Smooth muscle cell (in vitro differentiated cells): ENCODE data around the gene RAB4B. TPM values are rescaled to one million over a fixed set of nuclear protein-coding genes. Genes with fewer than 3 reads are reported as not detected.

Experiments used
- DNase-seq: peaks from one replicate; lab custom pipeline; 2025; ENCODE audit not compliant: unreplicated experiment; lab: John Stamatoyannopoulos, UW
- H2AFZ ChIP-seq: fragments of 200-600 bp; sonication (generic); 2 replicates; pipeline ENCODE4 v1.6.0; 2016; ENCODE audit warnings: antibody characterized with exemption, low read depth, mild to moderate bottlenecking
- H3F3A ChIP-seq: fragments of 200-600 bp; sonication (generic); 2 replicates; pipeline ENCODE4 v1.6.0; 2017; ENCODE audit warnings: antibody characterized with exemption, low read depth
- H3K27ac ChIP-seq: fragments of 200-600 bp; sonication (generic); 2 replicates; pipeline ENCODE4 v1.5.1; 2016; ENCODE audit warnings: low read depth, mild to moderate bottlenecking
- H3K27me3 ChIP-seq: fragments of 200-600 bp; sonication (generic); 2 replicates; pipeline ENCODE4 v1.6.1; 2016; ENCODE audit warnings: low read depth, mild to moderate bottlenecking
- H3K36me3 ChIP-seq: fragments of 200-600 bp; sonication (generic); 2 replicates; pipeline ENCODE4 v1.5.1; 2016; ENCODE audit warnings: low read depth
- H3K4me1 ChIP-seq: fragments of 200-600 bp; sonication (generic); 2 replicates; pipeline ENCODE4 v1.5.1; 2016; ENCODE audit warnings: low read depth
- H3K4me2 ChIP-seq: fragments of 200-600 bp; sonication (generic); 2 replicates; pipeline ENCODE4 v1.6.0; 2016; ENCODE audit warnings: mild to moderate bottlenecking
- H3K4me3 ChIP-seq: fragments of 200-600 bp; sonication (generic); 2 replicates; pipeline ENCODE4 v1.5.1; 2016; ENCODE audit warnings: mild to moderate bottlenecking
- H3K79me2 ChIP-seq: fragments of 200-600 bp; sonication (generic); 2 replicates; pipeline ENCODE4 v1.6.0; 2016; ENCODE audit warnings: low read depth, mild to moderate bottlenecking
- H3K9ac ChIP-seq: fragments of 200-600 bp; sonication (generic); 2 replicates; pipeline ENCODE4 v1.6.0; 2016; ENCODE audit warnings: low read depth
- H3K9me3 ChIP-seq: fragments of 200-600 bp; sonication (generic); replicated peaks from 2 replicates; pipeline ENCODE4 v1.5.1; 2016; ENCODE audit warnings: low read depth
- H4K20me1 ChIP-seq: fragments of 200-600 bp; sonication (generic); 2 replicates; pipeline ENCODE4 v1.6.0; 2016; ENCODE audit warnings: low read depth
- WGBS: methylation state at CpG from one replicate; pipeline ENCODE4 v1.1.7; 2016; ENCODE audit warnings: low lambda C conversion rate; 5-methylcytosine and 5-hydroxymethylcytosine counted together
- polyA plus RNA-seq: library from polyadenylated mRNA; unstranded; fragments of >200 nt; fragmentation: Nextera tagmentation; extraction: Ambion mirVana; gene quantifications from 2 replicates; pipeline ENCODE4 v1.2.1, GENCODE V29; 2016
- total RNA-seq: library from RNA; depleted of rRNA; stranded (reverse); fragments of >200 nt; gene quantifications from 2 replicates; pipeline ENCODE4 v1.2.3, GENCODE V29; 2014
- TF ChIP-seq, protein P1 (sequence below): fragments of 200-600 bp; sonication (generic); IDR thresholded peaks from 2 replicates; pipeline ENCODE4 v1.5.1; 2017; ENCODE audit warnings: borderline replicate concordance, mild to moderate bottlenecking, antibody characterized with exemption; ENCODE audit not compliant: insufficient read depth, poor library complexity, severe bottlenecking

Gene RAB4B
- total and polyA plus RNA-seq, 2 experiments from 2014 or later, result 10.6 to 39.5 TPM

DNA sequence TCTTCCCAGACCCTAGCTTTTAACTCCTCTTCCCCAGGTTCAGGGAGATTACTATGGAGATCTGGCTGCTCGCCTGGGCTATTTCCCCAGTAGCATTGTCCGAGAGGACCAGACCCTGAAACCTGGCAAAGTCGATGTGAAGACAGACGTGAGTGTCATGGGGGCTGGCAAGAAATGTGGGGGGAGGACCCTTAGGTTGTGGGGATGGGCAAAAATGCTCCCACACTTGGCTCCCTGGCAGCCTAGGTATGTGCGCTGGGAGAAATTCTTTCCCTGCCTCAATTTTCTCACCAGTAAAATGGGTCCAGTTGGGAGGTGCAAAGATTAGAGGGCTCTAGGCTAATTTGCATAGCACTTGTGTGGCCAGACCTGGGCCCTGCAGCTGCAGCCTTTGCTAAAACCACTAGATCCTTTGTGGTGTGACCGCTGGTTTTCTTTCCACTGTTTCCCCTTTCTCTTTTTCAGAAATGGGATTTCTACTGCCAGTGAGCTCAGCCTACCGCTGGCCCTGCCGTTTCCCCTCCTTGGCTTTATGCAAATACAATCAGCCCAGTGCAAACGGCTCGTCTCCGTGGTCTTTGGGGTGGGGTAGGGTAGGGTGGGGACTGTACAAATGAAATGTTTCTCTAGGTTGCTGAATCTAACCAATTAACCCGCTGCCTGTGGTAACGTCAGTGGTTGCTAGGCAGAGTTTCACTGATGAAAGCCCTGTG is 959 bp upstream of the RAB4B start:
- peaks cover 7% of the 10 kb centered on the region for H3F3A ChIP-seq
- H3K4me2 ChIP-seq, result peak overlapping the region; percentile 89
- no peaks in the 10 kb centered on the region for H3K27me3 ChIP-seq
- peak overlapping the region; percentile 57 for H2AFZ ChIP-seq
- DNase-seq, result peak; percentile 73
- peaks cover 4% of the 10 kb centered on the region for H3K4me1 ChIP-seq
- H3K9me3 ChIP-seq, result no peaks in the 10 kb centered on the region
- H3K9ac ChIP-seq, result peak overlapping the region; percentile 78
- no peaks in the 10 kb centered on the region for H3K79me2 ChIP-seq
- H4K20me1 ChIP-seq, result no peaks in the 10 kb centered on the region
- H3K36me3 ChIP-seq, result no peaks in the 10 kb centered on the region
- peak overlapping the region; percentile 60 for H3K4me3 ChIP-seq
- TF ChIP-seq, protein P1, sequence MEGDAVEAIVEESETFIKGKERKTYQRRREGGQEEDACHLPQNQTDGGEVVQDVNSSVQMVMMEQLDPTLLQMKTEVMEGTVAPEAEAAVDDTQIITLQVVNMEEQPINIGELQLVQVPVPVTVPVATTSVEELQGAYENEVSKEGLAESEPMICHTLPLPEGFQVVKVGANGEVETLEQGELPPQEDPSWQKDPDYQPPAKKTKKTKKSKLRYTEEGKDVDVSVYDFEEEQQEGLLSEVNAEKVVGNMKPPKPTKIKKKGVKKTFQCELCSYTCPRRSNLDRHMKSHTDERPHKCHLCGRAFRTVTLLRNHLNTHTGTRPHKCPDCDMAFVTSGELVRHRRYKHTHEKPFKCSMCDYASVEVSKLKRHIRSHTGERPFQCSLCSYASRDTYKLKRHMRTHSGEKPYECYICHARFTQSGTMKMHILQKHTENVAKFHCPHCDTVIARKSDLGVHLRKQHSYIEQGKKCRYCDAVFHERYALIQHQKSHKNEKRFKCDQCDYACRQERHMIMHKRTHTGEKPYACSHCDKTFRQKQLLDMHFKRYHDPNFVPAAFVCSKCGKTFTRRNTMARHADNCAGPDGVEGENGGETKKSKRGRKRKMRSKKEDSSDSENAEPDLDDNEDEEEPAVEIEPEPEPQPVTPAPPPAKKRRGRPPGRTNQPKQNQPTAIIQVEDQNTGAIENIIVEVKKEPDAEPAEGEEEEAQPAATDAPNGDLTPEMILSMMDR, result no peak
- WGBS, result 22% methylated on average over 13 of the region's 13 CpGs
- peak overlapping the region; percentile 92 for H3K27ac ChIP-seq

DNA sequence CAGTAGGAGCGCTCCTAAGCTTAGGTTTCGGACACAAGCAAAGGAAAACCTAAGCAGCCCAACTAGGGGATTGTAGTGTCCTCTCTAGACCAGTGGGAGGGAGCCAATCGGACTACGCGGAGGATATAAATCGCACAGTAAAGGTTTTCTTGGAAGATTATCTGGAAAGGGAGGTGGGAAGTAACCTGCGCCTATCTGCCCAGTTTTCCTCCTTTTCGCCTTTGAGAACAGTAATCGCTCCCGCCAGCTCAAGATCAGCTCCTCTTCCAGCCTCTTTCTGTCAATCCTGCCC is 456 bp upstream of the RAB4B start:
- Histone ChIP-seq H3K4me3 (peak overlapping the region; percentile 60), H3K27ac (peak overlapping the region; percentile 92), H3K79me2 (no peaks in the 10 kb centered on the region), H2AFZ (peak overlapping the region; percentile 57), H3K9ac (peak overlapping the region; percentile 78), H3K9me3 (no peaks in the 10 kb centered on the region), H3K4me1 (peaks cover 4% of the 10 kb centered on the region), H3K36me3 (no peaks in the 10 kb centered on the region), H3F3A (peaks cover 7% of the 10 kb centered on the region), H3K27me3 (no peaks in the 10 kb centered on the region), H3K4me2 (peak overlapping the region; percentile 89), H4K20me1 (no peaks in the 10 kb centered on the region)
- no peak for DNase-seq
- TF ChIP-seq, protein P1, result no peak
- 1% methylated on average over 7 of the region's 10 CpGs for WGBS

DNA sequence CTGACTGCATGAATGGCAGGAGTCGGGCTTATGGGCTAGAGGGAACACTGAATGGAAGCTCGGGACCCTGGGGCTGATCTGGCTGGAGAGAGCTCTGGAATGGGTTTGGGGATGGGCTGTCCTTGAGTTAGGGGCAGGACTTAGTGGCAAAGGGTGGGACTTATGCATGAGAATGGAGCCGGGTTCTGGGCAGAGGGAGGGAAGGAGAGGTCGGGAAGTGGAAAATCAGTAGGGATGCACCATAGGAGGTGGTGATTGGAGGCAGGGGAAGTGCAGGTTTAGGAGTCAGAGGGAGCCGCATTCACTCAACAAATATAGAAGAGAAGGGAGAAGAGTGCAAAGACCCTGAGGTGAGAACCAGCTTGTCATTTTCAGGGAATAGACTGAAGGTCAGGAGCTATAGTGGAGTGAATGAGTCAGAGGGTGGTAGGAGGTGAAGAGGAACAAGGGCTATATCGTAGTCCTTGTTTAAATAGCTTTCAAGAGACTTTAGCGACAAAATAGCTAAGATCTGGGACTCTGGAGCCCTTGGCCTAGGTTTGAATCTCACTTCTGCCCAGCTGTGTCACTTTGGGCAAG is 748 bp downstream of the RAB4B start:
- Histone ChIP-seq H3K9me3 (no peaks in the 10 kb centered on the region), H3K4me1 (peaks cover 4% of the 10 kb centered on the region), H3K9ac (no peak overlapping the region), H3F3A (peaks cover 7% of the 10 kb centered on the region), H3K4me2 (peak overlapping the region; percentile 82), H2AFZ (peak overlapping the region; percentile 25), H3K4me3 (peak overlapping the region; percentile 60), H3K79me2 (no peaks in the 10 kb centered on the region), H4K20me1 (no peaks in the 10 kb centered on the region), H3K36me3 (no peaks in the 10 kb centered on the region), H3K27ac (peak overlapping the region; percentile 92), H3K27me3 (no peaks in the 10 kb centered on the region)
- 1% methylated on average over 7 of the region's 7 CpGs for WGBS
- TF ChIP-seq, protein P1, result no peak
- no peak for DNase-seq

DNA sequence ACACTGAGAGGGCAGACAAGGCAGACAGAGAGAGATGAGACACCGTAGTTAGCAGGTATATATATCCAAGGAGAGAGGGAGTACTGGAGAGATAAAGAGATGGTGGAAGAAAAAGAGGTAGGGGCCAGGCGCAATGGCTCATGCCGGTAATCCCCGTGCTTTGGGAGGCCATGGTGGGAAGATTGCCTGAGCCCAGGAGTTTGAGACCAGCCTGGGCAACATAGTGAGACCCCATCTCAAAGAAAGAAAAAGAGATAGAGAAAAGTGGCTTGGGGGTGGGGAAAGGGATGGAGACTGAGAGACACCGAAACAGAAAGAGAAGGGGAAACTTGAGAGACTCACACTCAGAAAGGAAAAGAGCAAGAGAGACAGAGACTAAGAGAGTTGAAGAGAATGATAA is 2.5 kb downstream of the RAB4B start:
- TF ChIP-seq, protein P1, result no peak
- DNase-seq, result no peak
- H3K4me2 ChIP-seq, result no peak overlapping the region
- H3K27me3 ChIP-seq, result no peaks in the 10 kb centered on the region
- no peaks in the 10 kb centered on the region for H3K9me3 ChIP-seq
- no peaks in the 10 kb centered on the region for H3K36me3 ChIP-seq
- no peak overlapping the region for H3K4me3 ChIP-seq
- H3K4me1 ChIP-seq, result peaks cover 4% of the 10 kb centered on the region
- no peaks in the 10 kb centered on the region for H4K20me1 ChIP-seq
- no peaks in the 10 kb centered on the region for H3K79me2 ChIP-seq
- no peak overlapping the region for H2AFZ ChIP-seq
- H3F3A ChIP-seq, result peaks cover 7% of the 10 kb centered on the region
- no peak overlapping the region for H3K27ac ChIP-seq
- WGBS, result 96% methylated on average over 5 of the region's 5 CpGs
- H3K9ac ChIP-seq, result no peak overlapping the region
